ENCODE data around the gene IRAK3.
"Not testable (repeated sequence)": the region's sequence is repeated elsewhere in the genome, so short reads cannot be mapped to it uniquely, and the experiment has no call there.

IRAK3 gene

GRCh38 chr12:66268562-66268961, 79.5 kb downstream of the IRAK3 start:
- DNase-seq: no peak

DNA sequence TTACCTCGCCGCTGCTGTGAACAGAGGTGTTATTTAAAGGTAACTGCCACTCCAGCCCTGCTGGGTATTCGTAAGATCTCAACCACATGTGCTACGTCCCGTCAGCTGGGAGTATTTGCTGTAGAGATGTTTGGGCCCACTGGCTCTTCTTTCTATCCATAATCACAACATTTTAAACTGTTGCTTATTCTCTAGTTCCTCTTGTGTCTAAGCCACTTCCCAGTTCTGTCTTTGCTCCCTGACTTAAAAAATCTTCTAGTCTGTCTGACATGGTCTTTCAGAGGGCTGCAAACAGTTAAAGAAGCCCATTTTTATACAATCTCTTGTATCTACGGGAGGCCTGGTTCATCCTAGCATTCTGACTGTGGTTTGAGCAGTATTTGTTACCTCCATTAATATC, 80.1 kb downstream of the IRAK3 start:
- DNase-seq: no peak

DNA sequence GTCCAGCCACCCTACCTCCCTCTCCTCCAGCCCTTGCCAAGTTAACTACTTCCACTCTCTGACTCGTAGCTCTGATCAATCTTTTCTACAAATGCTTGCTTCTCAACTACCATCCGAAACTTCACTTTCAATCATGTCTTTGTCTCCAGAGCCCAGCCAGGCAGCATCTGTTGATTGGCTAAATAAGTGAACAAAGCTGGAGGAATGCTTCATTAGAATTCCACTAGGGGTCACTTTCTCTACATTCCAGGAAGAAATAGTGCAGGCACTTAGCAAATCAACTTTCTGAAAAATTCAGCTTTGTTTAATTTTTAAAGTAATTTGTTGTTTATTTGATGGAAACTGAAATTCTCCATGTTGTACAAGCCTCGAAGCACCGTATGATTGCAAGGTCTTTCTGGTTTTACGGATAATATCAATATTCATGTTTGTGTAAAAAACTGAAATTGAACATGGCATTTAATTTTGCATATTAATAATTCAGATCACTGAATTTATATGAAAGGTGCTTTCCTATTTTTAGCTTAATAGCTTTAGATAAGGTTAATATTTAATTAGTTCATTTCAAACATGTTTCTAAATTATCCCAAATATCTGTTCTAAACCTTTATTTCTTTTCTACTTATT, 80.9 kb downstream of the IRAK3 start:
- DNase-seq: peak; percentile 46

- no peak for DNase-seq
Observed at GRCh38 chr12:66270613-66271012, 81.6 kb downstream of the IRAK3 start.

DNA sequence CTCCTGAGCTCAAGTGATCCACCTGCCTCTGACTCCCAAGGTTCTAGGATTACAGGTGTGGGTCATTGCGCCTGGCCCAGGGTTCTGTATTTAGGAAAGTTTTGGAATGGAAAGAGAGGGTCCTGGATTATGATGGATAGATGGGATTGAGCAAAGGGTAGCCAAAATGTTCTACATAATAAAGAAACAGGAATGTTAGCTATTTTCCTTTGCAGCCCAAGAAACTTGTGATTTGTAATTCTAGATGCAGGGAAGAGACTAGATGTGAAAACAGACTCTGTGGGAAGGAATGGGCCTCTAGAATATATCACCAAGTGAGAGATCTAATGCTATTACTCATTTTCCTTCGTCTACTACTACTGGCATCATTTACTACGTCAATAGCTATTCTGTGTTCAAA, 83.6 kb downstream of the IRAK3 start:
- no peak for DNase-seq

GRCh38 chr12:66273147-66273546, 84.1 kb downstream of the IRAK3 start:
- DNase-seq: no peak

DNA sequence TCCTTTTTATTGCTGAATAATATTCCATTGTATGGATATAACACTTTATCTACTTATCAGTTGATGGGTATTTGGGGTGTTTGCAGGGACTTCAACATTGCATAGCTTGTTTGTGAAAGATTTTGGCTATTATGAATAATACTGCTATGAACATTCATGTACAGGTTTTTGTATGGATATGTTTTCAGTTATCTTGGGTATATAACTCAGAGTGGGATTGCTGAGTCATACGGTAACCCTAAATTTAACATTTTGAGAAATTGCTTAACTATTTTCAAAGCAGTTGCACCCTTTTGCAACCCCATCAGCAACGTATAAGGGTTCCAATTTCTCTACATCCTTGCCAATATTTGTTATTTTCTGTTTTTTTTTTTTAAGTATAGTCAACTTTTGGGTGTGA, 86.0 kb downstream of the IRAK3 start:
- no peak for DNase-seq

DNA sequence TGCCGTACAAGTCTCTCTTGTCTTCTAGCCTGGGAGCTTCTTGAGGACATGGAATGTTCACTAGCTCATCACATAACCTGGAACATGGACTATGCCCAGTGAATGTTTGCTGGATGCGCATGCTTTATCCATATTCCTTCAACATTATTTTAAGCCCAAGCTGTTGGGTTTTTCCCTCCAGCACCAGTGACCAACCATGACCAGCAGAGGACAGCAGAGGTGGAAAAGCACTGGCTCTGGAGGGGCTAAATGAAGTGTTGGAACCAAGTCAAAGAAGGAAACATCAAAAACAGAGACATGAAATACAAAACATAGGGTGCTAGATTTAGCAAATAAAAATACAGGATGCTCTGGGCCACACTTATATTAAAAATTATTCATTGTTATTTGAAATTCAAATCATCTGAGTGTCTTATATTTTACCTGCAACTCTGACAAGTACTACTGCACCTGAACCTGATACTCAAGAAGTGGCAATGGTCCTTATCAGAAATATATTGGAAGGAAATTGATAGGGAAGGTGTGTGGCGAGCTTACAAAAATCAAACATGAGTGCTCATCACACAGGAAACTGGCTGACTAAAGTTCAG, 90.2 kb downstream of the IRAK3 start:
- no peak for DNase-seq

DNA sequence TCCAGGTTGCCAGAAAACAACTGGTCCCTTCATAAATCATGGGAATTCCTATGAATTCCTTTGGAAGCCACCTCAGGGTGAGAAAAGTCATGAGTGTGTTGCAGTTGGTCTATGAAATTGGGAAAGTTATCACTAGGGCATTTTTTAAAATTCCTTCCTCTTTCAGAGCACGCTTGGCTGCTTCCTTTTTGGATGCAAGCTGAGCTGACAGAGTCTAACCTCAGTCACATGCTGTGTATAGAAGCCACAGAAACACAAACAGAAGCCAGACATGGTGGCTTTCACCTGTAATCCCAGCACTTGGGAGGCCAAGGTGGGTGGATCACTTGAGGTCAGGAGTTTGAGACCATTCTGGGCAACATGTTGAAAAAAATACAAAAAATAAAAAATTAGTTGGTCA, 91.5 kb downstream of the IRAK3 start:
- no peak for DNase-seq

DNA sequence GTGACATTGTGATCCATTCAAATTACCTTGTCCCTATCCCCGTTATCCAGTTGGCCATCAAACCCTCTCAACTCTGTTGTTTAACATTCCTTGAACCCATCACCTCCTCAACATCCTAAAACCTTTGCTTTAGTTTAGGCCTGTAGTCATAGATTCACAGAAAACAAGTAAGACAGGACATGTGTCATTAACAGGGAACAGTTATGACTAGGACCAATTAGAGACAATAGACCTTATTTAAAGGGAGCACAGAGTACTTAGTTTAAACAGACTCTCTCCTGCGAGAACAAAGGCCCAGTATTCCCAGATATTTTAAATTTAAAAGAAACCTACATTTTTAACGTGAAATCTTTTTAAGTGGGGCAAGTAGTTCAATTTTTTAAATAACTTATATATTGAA, 93.2 kb downstream of the IRAK3 start:
- DNase-seq: no peak

- DNase-seq: no peak
Observed at GRCh38 chr12:66287275-66287674, 98.3 kb downstream of the IRAK3 start.

GRCh38 chr12:66288121-66288520, 99.1 kb downstream of the IRAK3 start:
- no peak for DNase-seq

DNA sequence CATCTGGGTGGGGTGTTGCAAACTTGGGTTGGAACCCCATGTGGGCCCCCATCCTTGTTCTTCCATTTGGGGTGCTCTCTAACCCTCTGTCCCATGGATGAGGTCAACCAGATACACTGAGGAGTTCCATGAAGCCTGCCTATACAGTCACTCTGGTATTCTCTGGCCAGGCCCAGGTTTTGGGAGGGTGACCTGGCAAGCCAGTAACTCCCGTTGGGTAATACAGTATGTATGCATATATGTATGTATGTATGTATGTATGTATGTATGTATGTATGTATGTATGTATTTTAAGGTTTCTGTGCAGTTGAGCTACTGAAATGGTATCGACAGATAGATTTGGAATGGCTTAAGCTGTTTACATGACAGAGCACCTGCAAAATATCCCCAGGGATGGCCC, 100.5 kb downstream of the IRAK3 start:
- DNase-seq: no peak

GRCh38 chr12:66290716-66291200, 101.7 kb downstream of the IRAK3 start:
- no peak for DNase-seq

- DNase-seq: no peak
Observed at GRCh38 chr12:66296176-66296683, 107.2 kb downstream of the IRAK3 start.

GRCh38 chr12:66297080-66297479, 108.1 kb downstream of the IRAK3 start:
- no peak for DNase-seq

DNA sequence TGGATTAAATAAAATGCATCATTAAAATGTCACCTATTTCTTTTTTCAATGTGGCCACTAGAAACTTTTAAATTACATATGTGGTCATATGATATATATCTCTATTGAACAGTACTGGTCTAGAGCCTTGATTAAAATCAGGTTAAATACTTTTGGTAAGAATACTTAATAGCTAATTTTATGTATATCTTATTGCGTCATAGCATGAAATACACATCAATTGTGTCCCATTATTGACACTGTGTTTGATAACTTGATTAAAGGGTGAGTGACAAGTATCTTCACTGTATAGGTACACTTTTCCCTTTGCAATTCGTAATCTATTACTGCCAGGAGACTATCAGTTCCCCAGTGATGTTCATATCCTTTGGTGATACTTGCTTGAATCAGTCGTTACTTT, 108.9 kb downstream of the IRAK3 start:
- DNase-seq: no peak

DNA sequence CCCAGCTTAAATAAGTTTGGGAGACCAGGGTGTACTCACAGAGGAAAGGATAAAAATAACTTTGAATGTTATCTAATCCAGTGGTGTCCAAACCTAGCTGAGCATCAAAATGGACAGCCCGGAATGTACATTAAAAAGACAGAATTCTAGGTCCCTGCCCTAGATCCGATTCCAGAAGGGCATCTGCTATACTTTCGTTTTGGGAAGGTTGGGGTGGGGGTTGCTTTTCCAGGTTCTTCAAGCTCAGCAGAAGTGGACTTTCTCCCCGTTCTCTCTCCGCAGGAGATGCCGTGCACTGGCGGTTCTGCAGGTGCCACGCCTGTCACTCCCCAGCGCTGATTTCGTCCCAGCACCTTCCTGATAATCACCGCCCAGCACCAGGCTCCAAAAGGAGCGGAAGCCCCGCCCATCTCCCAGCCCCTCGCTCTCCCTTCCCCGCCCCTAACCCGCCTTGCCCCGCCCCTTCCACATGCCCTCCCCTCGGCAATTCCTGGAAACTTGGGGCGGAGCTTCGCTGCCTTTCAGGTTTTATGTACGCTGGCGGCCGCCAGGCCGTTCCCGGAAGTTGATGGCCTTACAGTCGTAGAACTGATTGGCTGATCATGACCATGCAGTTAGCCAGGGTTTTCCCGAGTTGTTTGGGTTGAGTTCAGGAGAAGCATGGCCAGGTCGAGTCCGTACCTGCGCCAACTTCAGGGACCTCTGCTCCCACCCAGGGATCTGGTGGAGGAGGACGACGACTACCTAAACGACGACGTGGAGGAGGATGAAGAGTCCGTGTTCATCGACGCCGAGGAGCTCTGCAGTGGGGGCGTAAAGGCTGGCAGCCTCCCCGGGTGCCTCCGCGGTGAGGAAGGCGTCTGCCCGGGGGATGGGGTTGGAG, 113.2 kb downstream of the IRAK3 start, which contains the start of gene HELB:
HELB (plus strand) TSS at position 550 of the 883 bp plus-strand sequence; CDS start at position 661, 111 bp downstream.
- peak; percentile 97 for DNase-seq

DNA sequence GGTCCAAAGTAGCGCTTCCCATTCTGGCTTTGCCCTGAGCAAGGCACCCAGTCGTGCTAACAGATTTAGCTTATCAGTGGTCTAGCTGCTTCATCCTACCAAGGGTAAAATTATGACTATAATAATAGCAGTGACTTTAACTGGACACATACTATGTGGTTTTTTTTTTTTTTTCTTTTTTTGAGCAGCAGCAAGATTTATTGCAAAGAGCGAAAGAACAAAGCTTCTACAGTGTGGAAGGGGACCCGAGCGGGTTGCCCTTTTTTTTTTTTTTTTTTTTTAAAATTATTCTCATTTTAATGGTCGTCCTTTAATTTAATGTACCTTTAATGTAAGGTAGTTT, 113.8 kb downstream of the IRAK3 start:
- no peak for DNase-seq

GRCh38 chr12:66303316-66303804, 114.3 kb downstream of the IRAK3 start:
- DNase-seq: not testable (repeated sequence)

Measured in EL (cell line).